GM20000 (cell line): ENCODE data around the gene PLSCR5.

Experiments
- DNase-seq: peaks from one replicate; pipeline ENCODE4 v3.0.0; 2012; ENCODE audit warnings: low spot score
- CTCF ChIP-seq: IDR thresholded peaks from 2 replicates; pipeline ENCODE4 v1.5.1; 2012; ENCODE audit warnings: mild to moderate bottlenecking, control low read depth; ENCODE audit errors: extremely low read depth, missing control alignments

Gene PLSCR5

GRCh38 chr3:146637871-146638270 is 32.7 kb upstream of the PLSCR5 start:
- no peak for TF ChIP-seq CTCF
- DNase-seq = no peak

DNA sequence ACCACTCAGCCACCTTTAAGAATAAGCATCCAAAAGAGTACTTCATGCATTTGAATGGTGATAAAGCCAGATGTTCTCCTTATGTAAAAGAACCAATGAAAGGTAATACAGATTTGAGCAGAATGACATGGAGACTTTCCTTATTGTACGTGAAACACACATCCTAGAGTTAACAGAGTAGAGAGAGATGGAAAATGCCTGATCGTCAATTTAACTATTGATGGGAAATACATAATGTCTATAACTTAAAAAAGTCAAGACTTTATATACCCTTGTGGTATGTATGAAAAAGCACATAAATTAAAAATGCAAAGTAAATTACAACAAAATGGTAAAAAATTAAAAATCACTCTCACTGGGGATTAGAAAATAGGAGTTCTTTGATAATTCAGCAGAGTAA is 31.7 kb upstream of the PLSCR5 start:
- no peak for DNase-seq
- TF ChIP-seq CTCF = no peak

DNA sequence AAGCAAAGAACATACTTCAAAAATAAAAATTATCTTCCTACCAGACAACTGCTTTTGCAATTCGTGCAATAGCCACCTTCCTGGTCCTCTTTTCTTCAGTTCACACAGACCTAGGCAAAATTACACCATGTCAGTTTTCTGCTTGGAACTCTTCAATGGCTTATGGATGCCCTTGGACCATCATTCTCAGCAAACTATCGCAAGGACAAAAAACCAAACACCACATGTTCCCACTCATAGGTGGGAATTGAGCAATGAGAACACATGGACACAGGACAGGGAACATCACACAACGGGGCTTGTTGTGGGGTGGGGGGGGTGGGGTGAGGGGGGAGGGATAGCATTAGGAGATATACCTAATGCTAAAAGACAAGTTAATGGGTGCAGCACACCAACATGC is 29.2 kb upstream of the PLSCR5 start:
- DNase-seq = no peak
- TF ChIP-seq CTCF = no peak

GRCh38 chr3:146628671-146629070 is 23.5 kb upstream of the PLSCR5 start:
- TF ChIP-seq CTCF = no peak
- no peak for DNase-seq

DNA sequence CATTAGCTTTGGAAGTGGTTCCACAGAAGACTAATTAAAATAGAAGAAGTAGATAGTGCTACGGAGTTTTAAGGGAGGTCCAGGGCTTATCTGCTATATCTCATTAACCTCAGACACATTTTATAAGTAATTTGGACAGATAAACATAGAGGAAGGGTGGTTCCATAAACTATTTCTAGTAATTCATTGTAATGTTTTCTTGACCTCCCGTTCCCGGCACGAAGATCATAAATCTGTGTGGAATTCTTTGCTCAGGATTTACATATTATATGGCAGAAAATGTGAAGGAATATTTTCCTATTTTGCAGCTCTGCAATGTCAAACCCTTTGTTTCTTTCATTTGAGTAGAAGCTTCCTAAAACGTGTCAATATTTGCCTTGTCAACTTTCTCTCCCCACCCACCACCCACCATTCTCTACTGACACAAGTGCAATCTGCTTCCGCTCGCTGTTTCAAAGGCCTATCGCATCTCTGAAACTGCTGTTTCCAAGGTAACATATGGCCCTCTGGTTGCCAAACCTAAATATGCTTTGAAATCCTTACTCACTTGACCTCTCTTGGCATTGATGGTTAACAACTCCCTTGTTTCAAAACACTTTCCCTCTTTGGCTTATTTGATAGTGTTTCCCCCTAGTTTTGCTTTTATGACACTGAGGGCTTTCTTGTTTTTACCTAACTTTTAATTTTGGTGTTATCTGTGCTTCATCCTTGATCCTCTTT is 21.4 kb upstream of the PLSCR5 start:
- no peak for TF ChIP-seq CTCF
- no peak for DNase-seq

GRCh38 chr3:146625186-146625775 is 20.1 kb upstream of the PLSCR5 start:
- no peak for DNase-seq
- no peak for TF ChIP-seq CTCF

GRCh38 chr3:146621723-146622122 is 16.6 kb upstream of the PLSCR5 start:
- no peak for DNase-seq
- TF ChIP-seq CTCF = no peak
